GM12878 (cell line): ENCODE data around the gene AP5Z1. TPM values are rescaled to one million over a fixed set of nuclear protein-coding genes. Genes with fewer than 3 reads are reported as not detected.
A peak's percentile ranks its signal among the peaks of the same experiment; 100 is the strongest.

Experiments
- ATAC-seq: fragments of 200-7000 bp; cut with Tn5 transposase; 3 replicates; pipeline ENCODE4 v1.9.1; 2020; ENCODE audit warnings: mild to moderate bottlenecking, moderate library complexity
- BruUV-seq: library from RNA; stranded (reverse); fragments of 400-500 nt; replicated peaks from 2 replicates; lab custom pipeline; 2021; lab: Mats Ljungman, UMichigan
- CTCF ChIA-PET: fragments of 300-600 bp; sonication (Branson Sonifier 250); formaldehyde crosslinking; extraction: SDS; loops from one replicate; lab custom pipeline; 2021; ENCODE audit warnings: inconsistent platforms; lab: Yijun Ruan, JAX
- POLR2A ChIA-PET: fragments of 350-600 bp; formaldehyde crosslinking; extraction: SDS; loops from one replicate; lab custom pipeline; 2021; ENCODE audit warnings: inconsistent platforms; lab: Charles Lee
- RAD21 ChIA-PET: fragments of 300-600 bp; sonication (Branson Sonifier 250); formaldehyde crosslinking; loops from one replicate; lab custom pipeline; 2023; ENCODE audit warnings: antibody characterized with exemption; ENCODE audit not compliant: unreplicated experiment; lab: Charles Lee
- SMC1A ChIA-PET: fragments of 300-600 bp; sonication (Branson Sonifier 250); formaldehyde crosslinking; loops from one replicate; lab custom pipeline; 2023; ENCODE audit not compliant: unreplicated experiment, uncharacterized antibody; lab: Charles Lee
- DNase-seq: peaks from one replicate; pipeline ENCODE4 v3.0.0-alpha.2; 2011; ENCODE audit warnings: low read depth, low spot score
- FAIRE-seq: peaks from 3 replicates; lab custom pipeline; 2011; peaks lifted over from hg19 to GRCh38; lab: Jason Lieb, UNC
- H2AFZ ChIP-seq: 2 replicates; pipeline ENCODE4 v1.6.0; 2011; ENCODE audit warnings: low read depth, low read length, control low read depth; ENCODE audit not compliant: control insufficient read depth
- H3K27ac ChIP-seq: 2 replicates; pipeline ENCODE4 v1.5.1; 2011; ENCODE audit warnings: control low read depth; ENCODE audit not compliant: control insufficient read depth, insufficient read depth
- H3K27me3 ChIP-seq, 2 experiments: replicated peaks in 1 of 2; 2 replicates each; pipeline versions ENCODE4 v1.6.0 to v1.6.1; 2011; ENCODE audit warnings: low read length in 1 of 2; ENCODE audit not compliant: control insufficient read depth in 2 of 2, insufficient read depth in 2 of 2
- H3K36me3 ChIP-seq, 2 experiments: 2 replicates each; pipeline ENCODE4 v1.5.1; 2011; ENCODE audit warnings: low read length in 1 of 2; ENCODE audit not compliant: control insufficient read depth in 2 of 2, insufficient read depth in 2 of 2
- H3K4me1 ChIP-seq: 2 replicates; pipeline ENCODE4 v1.6.1; 2011; ENCODE audit warnings: mild to moderate bottlenecking, low read length, moderate library complexity, mixed read lengths; ENCODE audit not compliant: control insufficient read depth, insufficient read depth
- H3K4me2 ChIP-seq: 2 replicates; pipeline ENCODE4 v1.6.0; 2011; ENCODE audit warnings: control low read depth; ENCODE audit not compliant: control insufficient read depth, insufficient read depth
- H3K4me3 ChIP-seq: fragments of 200-600 bp; sonication (generic); 2 replicates; pipeline ENCODE4 v1.5.1; 2016
- H3K79me2 ChIP-seq: 2 replicates; pipeline ENCODE4 v1.6.0; 2011; ENCODE audit warnings: low read length; ENCODE audit not compliant: control insufficient read depth, insufficient read depth
- H3K9ac ChIP-seq: 2 replicates; pipeline ENCODE4 v1.8.0; 2011; ENCODE audit warnings: low read length, control low read depth, mixed read lengths; ENCODE audit not compliant: control insufficient read depth, insufficient read depth
- H3K9me3 ChIP-seq: replicated peaks from 3 replicates; pipeline ENCODE4 v1.5.1; 2011; ENCODE audit warnings: mild to moderate bottlenecking, low read length; ENCODE audit not compliant: control insufficient read depth, insufficient read depth
- H4K20me1 ChIP-seq: 2 replicates; pipeline ENCODE4 v1.6.0; 2011; ENCODE audit not compliant: control insufficient read depth, insufficient read depth
- BMI1 ChIP-seq: fragments of 450-650 bp; IDR thresholded peaks from 2 replicates; pipeline ENCODE4 v1.6.1; 2016; ENCODE audit warnings: mild to moderate bottlenecking, moderate library complexity, borderline replicate concordance
- CBX3 ChIP-seq: fragments of 200-600 bp; sonication (generic); IDR thresholded peaks from 2 replicates; pipeline ENCODE4 v1.6.1; 2016; ENCODE audit warnings: low read depth, borderline replicate concordance
- CBX5 ChIP-seq: sonication (generic); IDR thresholded peaks from 2 replicates; pipeline ENCODE4 v1.6.1; 2016; ENCODE audit warnings: low read depth, moderate library complexity, mild to moderate bottlenecking, inconsistent platforms
- CHD1 ChIP-seq: IDR thresholded peaks from 2 replicates; pipeline ENCODE4 v1.6.1; 2012; ENCODE audit warnings: low read depth, low read length, improper control_type of control experiment
- IRF4 ChIP-seq: IDR thresholded peaks from 2 replicates; pipeline ENCODE4 v1.6.1; 2011; ENCODE audit warnings: low read depth, low read length
- JUNB ChIP-seq: IDR thresholded peaks from 2 replicates; pipeline ENCODE4 v1.6.1; 2016; ENCODE audit warnings: antibody characterized with exemption, mild to moderate bottlenecking
- JUND ChIP-seq: IDR thresholded peaks from 2 replicates; pipeline ENCODE4 v1.6.1; 2012; ENCODE audit warnings: low read depth, mild to moderate bottlenecking, low read length, improper control_type of control experiment, moderate library complexity
- MEF2B ChIP-seq: fragments of 450-650 bp; IDR thresholded peaks from 2 replicates; pipeline ENCODE4 v1.6.1; 2018; ENCODE audit warnings: mild to moderate bottlenecking, moderate library complexity; ENCODE audit not compliant: partially characterized antibody, poor library complexity, severe bottlenecking
- MTA2 ChIP-seq: fragments of 450-650 bp; IDR thresholded peaks from 2 replicates; pipeline ENCODE4 v1.6.1; 2016; ENCODE audit warnings: low read depth, mild to moderate bottlenecking, moderate library complexity
- NR2F1 ChIP-seq: fragments of 450-650 bp; conservative IDR thresholded peaks from 2 replicates; pipeline ENCODE4 v1.6.1; 2017; ENCODE audit warnings: mild to moderate bottlenecking
- PAX8 ChIP-seq: fragments of 450-650 bp; IDR thresholded peaks from 2 replicates; pipeline ENCODE4 v1.6.1; 2017; ENCODE audit warnings: mild to moderate bottlenecking, moderate library complexity
- POLR2A ChIP-seq: IDR thresholded peaks from 2 replicates; pipeline ENCODE4 v1.6.1; 2011; ENCODE audit warnings: low read depth, mild to moderate bottlenecking, low read length
- POU2F2 ChIP-seq: IDR thresholded peaks from 3 replicates; pipeline ENCODE4 v1.6.1; 2011; ENCODE audit warnings: low read depth, mild to moderate bottlenecking, low read length, borderline replicate concordance
- SP1 ChIP-seq: IDR thresholded peaks from one replicate; pipeline ENCODE4 v1.6.1; 2011; ENCODE audit warnings: low read depth, low read length
- SREBF2 ChIP-seq: IDR thresholded peaks from 2 replicates; pipeline ENCODE4 v1.6.1; 2012; ENCODE audit warnings: mild to moderate bottlenecking, low read length
- TAF1 ChIP-seq: IDR thresholded peaks from 2 replicates; pipeline ENCODE4 v1.6.1; 2011; ENCODE audit warnings: mild to moderate bottlenecking, low read depth, low read length, borderline replicate concordance
- TARDBP ChIP-seq: IDR thresholded peaks from 2 replicates; pipeline ENCODE4 v1.6.1; 2016; ENCODE audit warnings: borderline replicate concordance
- YY1 ChIP-seq: IDR thresholded peaks from 2 replicates; pipeline ENCODE4 v1.6.1; 2011; ENCODE audit warnings: low read depth, mild to moderate bottlenecking, low read length
- ZNF622 ChIP-seq: fragments of 450-650 bp; IDR thresholded peaks from 2 replicates; pipeline ENCODE4 v1.6.1; 2017; ENCODE audit warnings: mild to moderate bottlenecking, inconsistent platforms
- ZSCAN29 ChIP-seq: fragments of 450-650 bp; IDR thresholded peaks from 2 replicates; pipeline ENCODE4 v1.6.1; 2017; ENCODE audit warnings: mild to moderate bottlenecking, moderate library complexity
- WGBS: methylation state at CpG from one replicate; pipeline ENCODE4 v1.1.6; 2016; ENCODE audit warnings: low lambda C conversion rate; ENCODE audit not compliant: insufficient replicate concordance, insufficient coverage; ENCODE audit errors: missing lambda C conversion rate; 5-methylcytosine and 5-hydroxymethylcytosine counted together
- in situ Hi-C: fragments of 300-500 bp; cut with MboI; formaldehyde crosslinking; loops from 9 replicates; pipeline ENCODE4 v1.14.3; 2018; ENCODE audit warnings: mixed read lengths
- intact Hi-C: fragments of 100-400 bp; cut with micrococcal nuclease; formaldehyde crosslinking; loops from one replicate; pipeline ENCODE4 v1.14.2; 2022; ENCODE audit not compliant: unreplicated experiment
- polyA plus RNA-seq, 11 experiments: library from polyadenylated mRNA; depleted of rRNA in 4 of 11; unstranded in 6 of 11; stranded (reverse) in 5 of 11; fragments of >200 nt; fragmentation: Nextera tagmentation in 4 of 11; fragmentation: Illumina TruSeq in 1 of 11; extraction: Ambion mirVana in 4 of 11; extraction: Trizol in 1 of 11; gene quantifications; 1 replicate in 1 of 11; 2 replicates in 10 of 11; pipeline versions ENCODE4 v1.2.1 to v1.2.3, GENCODE V29; 2011 to 2016; ENCODE audit warnings: inconsistent platforms in 2 of 11, missing spikeins in 2 of 11, low read depth in 1 of 11
- total RNA-seq, 4 experiments: library from RNA; depleted of rRNA in 3 of 4; stranded (reverse); fragments of >200 nt in 3 of 4; fragmentation: Illumina TruSeq in 1 of 4; extraction: Trizol in 1 of 4; gene quantifications; 2 replicates each; pipeline versions ENCODE4 v1.2.1 to v1.2.3, GENCODE V29; 2013 to 2021
- TF ChIP-seq, protein P1 (sequence below): IDR thresholded peaks from 2 replicates; pipeline ENCODE4 v1.6.1; 2011; ENCODE audit warnings: low read depth, mild to moderate bottlenecking, low read length, moderate library complexity, borderline replicate concordance; ENCODE audit errors: extremely low read depth
- TF ChIP-seq, protein P2 (sequence below): fragments of 450-650 bp; IDR thresholded peaks from 2 replicates; pipeline ENCODE4 v1.6.1; 2017; ENCODE audit warnings: low read depth, mild to moderate bottlenecking, moderate library complexity
- TF ChIP-seq, protein P3 (sequence below): IDR thresholded peaks from 2 replicates; pipeline ENCODE4 v1.6.1; 2011; ENCODE audit warnings: low read depth, low read length, improper control_type of control experiment, borderline replicate concordance

The AP5Z1 gene
- total and polyA plus RNA-seq, 10 of the 15 experiments (the other 5 are each of a cell fraction or from before 2014, with no cell fraction given) = 0.37 to 43.4 (median 19.4) TPM

DNA sequence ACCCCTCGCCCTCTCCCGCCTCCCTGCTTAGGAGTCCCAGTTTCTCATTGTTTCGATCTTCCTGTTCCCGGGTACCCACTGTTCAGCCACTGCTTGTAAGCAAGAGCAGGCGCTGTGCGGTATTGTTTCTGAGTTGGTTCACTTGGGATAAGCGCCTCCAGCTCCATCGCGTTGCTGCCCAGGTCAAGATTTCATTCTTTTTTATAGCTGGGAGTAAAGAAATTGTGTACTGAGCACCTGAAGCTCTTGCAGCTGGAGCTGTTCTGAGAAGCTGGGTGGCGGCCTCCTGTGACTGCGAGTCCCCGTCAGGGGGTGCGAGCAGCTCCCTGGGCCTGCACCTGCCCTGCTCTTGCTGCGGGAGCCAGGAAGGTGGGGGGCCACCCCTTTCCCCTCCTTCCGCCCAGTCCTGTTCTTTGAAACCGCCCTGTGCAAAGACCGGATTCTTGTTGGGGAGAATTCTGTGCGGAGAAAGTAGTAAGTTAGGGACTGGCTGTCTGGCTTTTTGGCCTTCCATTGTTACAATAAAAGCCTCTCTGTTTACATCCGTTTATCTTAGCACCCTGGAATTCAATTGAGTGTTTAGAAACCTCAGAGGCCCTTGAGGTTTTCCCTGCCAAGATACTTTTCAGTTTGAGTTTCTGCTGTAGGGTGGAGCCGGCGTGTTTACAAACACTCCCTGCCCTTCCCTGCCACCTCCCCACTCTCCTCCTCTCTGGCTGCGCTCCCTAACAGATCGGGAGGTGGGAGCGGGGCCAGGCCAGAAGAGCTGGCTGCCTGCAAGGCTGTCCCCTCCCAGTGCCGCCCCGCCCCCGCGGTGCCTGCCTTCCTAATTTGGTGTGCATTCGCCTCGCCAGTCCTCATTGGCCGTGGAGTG lies 30.8 kb upstream of the AP5Z1 start:
- intact Hi-C loops (loop anchor here (2.0 kb wide), 1 partner anchor 60 kb away; no protein-coding TSS in a partner anchor), in situ Hi-C loops (no loop called here)
- 3% methylated on average over 31 of the region's 31 CpGs for WGBS
- peak; percentile 95 for ATAC-seq
- Histone ChIP-seq H3K9me3 (no peaks in the 10 kb centered on the region), H3K4me1 (peaks cover 29% of the 10 kb centered on the region), H3K79me2 (peaks cover 10% of the 10 kb centered on the region), H3K4me3 (peak overlapping the region; percentile 69; the same call in 1 of the 2 replicates), H3K9ac (peak overlapping the region; percentile 68), H3K36me3 (peaks cover 15 to 16% of the 10 kb centered on the region in 2 experiments; a peak in 3 of 4 replicates), H3K4me2 (peak overlapping the region; percentile 19), H3K27me3 (no peaks in the 10 kb centered on the region), H4K20me1 (no peaks in the 10 kb centered on the region), H3K27ac (peak overlapping the region; percentile 90), H2AFZ (peak overlapping the region; percentile 51)
- ChIA-PET CTCF (interaction anchor here (1.0 to 1.2 kb wide), 2 partner anchors 20 to 103 kb away, joined by 3 to 4 read pairs; no protein-coding TSS in a partner anchor), SMC1A (interaction anchor here (1.0 to 2.4 kb wide), 6 partner anchors 20 to 53 kb away, joined by 3 to 6 read pairs (median 4); partner anchors contain the start of gene AP5Z1), POLR2A (interaction anchor here (1.0 to 2.7 kb wide), 5 partner anchors 19 to 103 kb away, joined by 3 to 7 read pairs (median 4); partner anchors contain the start of gene AP5Z1), RAD21 (interaction anchor here (1.3 to 3.8 kb wide), 4 partner anchors 20 to 487 kb away, joined by 3 to 16 read pairs (median 6); no protein-coding TSS in a partner anchor)
- peak; percentile 58 for DNase-seq
- peak; percentile 68 for FAIRE-seq
- no TSS peak for BruUV-seq
- TF ChIP-seq CBX5 (no peak), JUNB (no peak), SP1 (peak; percentile 21), MEF2B (no peak), CBX3 (no peak), PAX8 (no peak), POU2F2 (0 out of 3 replicates have a peak, but pooled peaks have one; percentile 19), ZSCAN29 (no peak), POLR2A (peak; percentile 71), IRF4 (no peak), SREBF2 (no peak), NR2F1 (no peak), YY1 (no peak), BMI1 (no peak), TARDBP (no peak), ZNF622 (no peak), CHD1 (no peak), JUND (no peak), MTA2 (0 out of 2 replicates have a peak, but pooled peaks have one; percentile 10), TAF1 (no peak)
- TF ChIP-seq, protein P1, sequence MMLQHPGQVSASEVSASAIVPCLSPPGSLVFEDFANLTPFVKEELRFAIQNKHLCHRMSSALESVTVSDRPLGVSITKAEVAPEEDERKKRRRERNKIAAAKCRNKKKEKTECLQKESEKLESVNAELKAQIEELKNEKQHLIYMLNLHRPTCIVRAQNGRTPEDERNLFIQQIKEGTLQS = no peak
- TF ChIP-seq, protein P2, sequence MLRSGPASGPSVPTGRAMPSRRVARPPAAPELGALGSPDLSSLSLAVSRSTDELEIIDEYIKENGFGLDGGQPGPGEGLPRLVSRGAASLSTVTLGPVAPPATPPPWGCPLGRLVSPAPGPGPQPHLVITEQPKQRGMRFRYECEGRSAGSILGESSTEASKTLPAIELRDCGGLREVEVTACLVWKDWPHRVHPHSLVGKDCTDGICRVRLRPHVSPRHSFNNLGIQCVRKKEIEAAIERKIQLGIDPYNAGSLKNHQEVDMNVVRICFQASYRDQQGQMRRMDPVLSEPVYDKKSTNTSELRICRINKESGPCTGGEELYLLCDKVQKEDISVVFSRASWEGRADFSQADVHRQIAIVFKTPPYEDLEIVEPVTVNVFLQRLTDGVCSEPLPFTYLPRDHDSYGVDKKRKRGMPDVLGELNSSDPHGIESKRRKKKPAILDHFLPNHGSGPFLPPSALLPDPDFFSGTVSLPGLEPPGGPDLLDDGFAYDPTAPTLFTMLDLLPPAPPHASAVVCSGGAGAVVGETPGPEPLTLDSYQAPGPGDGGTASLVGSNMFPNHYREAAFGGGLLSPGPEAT = no peak
- TF ChIP-seq, protein P3, sequence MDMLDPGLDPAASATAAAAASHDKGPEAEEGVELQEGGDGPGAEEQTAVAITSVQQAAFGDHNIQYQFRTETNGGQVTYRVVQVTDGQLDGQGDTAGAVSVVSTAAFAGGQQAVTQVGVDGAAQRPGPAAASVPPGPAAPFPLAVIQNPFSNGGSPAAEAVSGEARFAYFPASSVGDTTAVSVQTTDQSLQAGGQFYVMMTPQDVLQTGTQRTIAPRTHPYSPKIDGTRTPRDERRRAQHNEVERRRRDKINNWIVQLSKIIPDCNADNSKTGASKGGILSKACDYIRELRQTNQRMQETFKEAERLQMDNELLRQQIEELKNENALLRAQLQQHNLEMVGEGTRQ = no peak
